GM21360 (cell line): ENCODE data around the gene CHMP4B.

Source experiments
- ATAC-seq: cut with Tn5 transposase; IDR thresholded peaks from one replicate; pipeline ENCODE4 v1.9.1; 2021; ENCODE audit warnings: mild to moderate bottlenecking, moderate library complexity; ENCODE audit not compliant: unreplicated experiment

CHMP4B gene

GRCh38 chr20:33810885-33811775 lies at the start of gene CHMP4B:
Gene CHMP4B, plus strand, starts transcription at chr20:33811348. Its CDS starts 121 bp downstream, at chr20:33811469.
- peak; percentile 95 for ATAC-seq

GRCh38 chr20:33761698-33762250 lies 49.4 kb upstream of the CHMP4B start:
- no peak for ATAC-seq

GRCh38 chr20:33765099-33765498 lies 46.0 kb upstream of the CHMP4B start:
- ATAC-seq: no peak

- ATAC-seq: no peak
These were observed 45.6 kb upstream of the CHMP4B start for GRCh38 chr20:33765592-33765991.

GRCh38 chr20:33766686-33767085 lies 44.5 kb upstream of the CHMP4B start:
- ATAC-seq: no peak

GRCh38 chr20:33767777-33768138 lies 43.4 kb upstream of the CHMP4B start:
- no peak for ATAC-seq

GRCh38 chr20:33769043-33769442 lies 42.1 kb upstream of the CHMP4B start:
- no peak for ATAC-seq

GRCh38 chr20:33770005-33770404 lies 41.1 kb upstream of the CHMP4B start:
- no peak for ATAC-seq

GRCh38 chr20:33771938-33772337 lies 39.2 kb upstream of the CHMP4B start:
- no peak for ATAC-seq

- no peak for ATAC-seq
These were observed 38.7 kb upstream of the CHMP4B start for GRCh38 chr20:33772439-33772838.

GRCh38 chr20:33773412-33774089 lies 37.6 kb upstream of the CHMP4B start:
- peak; percentile 55 for ATAC-seq

GRCh38 chr20:33777816-33778215 lies 33.3 kb upstream of the CHMP4B start:
- ATAC-seq: no peak

GRCh38 chr20:33781133-33781532 lies 30.0 kb upstream of the CHMP4B start:
- ATAC-seq: no peak

- no peak for ATAC-seq
These were observed 29.2 kb upstream of the CHMP4B start for GRCh38 chr20:33781945-33782344.

GRCh38 chr20:33783256-33783655 lies 27.9 kb upstream of the CHMP4B start:
- no peak for ATAC-seq

- ATAC-seq: no peak
These were observed 27.3 kb upstream of the CHMP4B start for GRCh38 chr20:33783818-33784217.

GRCh38 chr20:33784225-33784624 lies 26.9 kb upstream of the CHMP4B start:
- ATAC-seq: no peak

GRCh38 chr20:33785503-33785902 lies 25.6 kb upstream of the CHMP4B start:
- ATAC-seq: no peak

- ATAC-seq: no peak
These were observed 23.8 kb upstream of the CHMP4B start for GRCh38 chr20:33787253-33787891.

- no peak for ATAC-seq
These were observed 22.6 kb upstream of the CHMP4B start for GRCh38 chr20:33788351-33789049.
